ENCODE results near the gene CEP170. TPM values are rescaled to one million over a fixed set of nuclear protein-coding genes. Genes with fewer than 3 reads are reported as not detected.

Gene CEP170
- total and polyA plus RNA-seq, 2 experiments from 2014 or later = 93.1 to 104 TPM

- TF ChIP-seq JUNB (IDR thresholded peaks at IDR 0.05; ENCODE audit: unreplicated experiment) (no peak), STAT1 (IDR thresholded peaks at IDR 0.05; ENCODE audit: unreplicated experiment) (no peak), CREB1 (CRISPR knock-in tag; IDR thresholded peaks at IDR 0.05; ENCODE audit: low read depth) (no peak), ZNF114 (CRISPR knock-in tag; IDR thresholded peaks at IDR 0.05) (no peak), NANOG (IDR thresholded peaks at IDR 0.05; ENCODE audit: borderline replicate concordance) (no peak)
These were observed 46.0 kb upstream of the CEP170 start (continued) for GRCh38 chr1:243301059-243301458.

GRCh38 chr1:243299069-243299468 is 44.0 kb upstream of the CEP170 start:
- peaks cover 8% of the 10 kb centered on the region; the same call in 1 of the 2 replicates for H3K4me1 ChIP-seq (ENCODE audit: insufficient read depth)
- DNase-seq (ENCODE audit: low spot score) (no peak), ATAC-seq (no peak)
- Mint-ChIP-seq H3K27me3 (ENCODE audit: insufficient read depth, low read depth, poor library complexity) (peaks cover 14% of the 10 kb centered on the region), H3K4me1 (peaks cover 9% of the 10 kb centered on the region), H3K9me3 (peaks cover 4% of the 10 kb centered on the region; the same call in 1 of the 3 replicates), H3K27ac (no peak overlapping the region), H3K36me3 (ENCODE audit: low read depth) (0 out of 3 replicates have a peak, but pooled peaks cover 5% of the 10 kb centered on the region), H3K4me3 (no peak overlapping the region)
- H3K36me3 ChIP-seq (ENCODE audit: insufficient read depth) = no peaks in the 10 kb centered on the region
- H3K9me2 ChIP-seq (ENCODE audit: insufficient read depth) = peaks cover 5% of the 10 kb centered on the region; the same call in 1 of the 2 replicates
- TF ChIP-seq REST (IDR thresholded peaks at IDR 0.05; ENCODE audit: unreplicated experiment) (no peak), NANOG (IDR thresholded peaks at IDR 0.05; ENCODE audit: borderline replicate concordance) (no peak), ZNF114 (CRISPR knock-in tag; IDR thresholded peaks at IDR 0.05) (no peak), JUNB (IDR thresholded peaks at IDR 0.05; ENCODE audit: unreplicated experiment) (no peak), STAT1 (IDR thresholded peaks at IDR 0.05; ENCODE audit: unreplicated experiment) (no peak), EZH2phosphoT487 (IDR thresholded peaks at IDR 0.05; ENCODE audit: unreplicated experiment) (no peak), EZH2 (IDR thresholded peaks at IDR 0.05; ENCODE audit: low read depth, unreplicated experiment) (no peak)
- TF ChIP-seq, protein P1, sequence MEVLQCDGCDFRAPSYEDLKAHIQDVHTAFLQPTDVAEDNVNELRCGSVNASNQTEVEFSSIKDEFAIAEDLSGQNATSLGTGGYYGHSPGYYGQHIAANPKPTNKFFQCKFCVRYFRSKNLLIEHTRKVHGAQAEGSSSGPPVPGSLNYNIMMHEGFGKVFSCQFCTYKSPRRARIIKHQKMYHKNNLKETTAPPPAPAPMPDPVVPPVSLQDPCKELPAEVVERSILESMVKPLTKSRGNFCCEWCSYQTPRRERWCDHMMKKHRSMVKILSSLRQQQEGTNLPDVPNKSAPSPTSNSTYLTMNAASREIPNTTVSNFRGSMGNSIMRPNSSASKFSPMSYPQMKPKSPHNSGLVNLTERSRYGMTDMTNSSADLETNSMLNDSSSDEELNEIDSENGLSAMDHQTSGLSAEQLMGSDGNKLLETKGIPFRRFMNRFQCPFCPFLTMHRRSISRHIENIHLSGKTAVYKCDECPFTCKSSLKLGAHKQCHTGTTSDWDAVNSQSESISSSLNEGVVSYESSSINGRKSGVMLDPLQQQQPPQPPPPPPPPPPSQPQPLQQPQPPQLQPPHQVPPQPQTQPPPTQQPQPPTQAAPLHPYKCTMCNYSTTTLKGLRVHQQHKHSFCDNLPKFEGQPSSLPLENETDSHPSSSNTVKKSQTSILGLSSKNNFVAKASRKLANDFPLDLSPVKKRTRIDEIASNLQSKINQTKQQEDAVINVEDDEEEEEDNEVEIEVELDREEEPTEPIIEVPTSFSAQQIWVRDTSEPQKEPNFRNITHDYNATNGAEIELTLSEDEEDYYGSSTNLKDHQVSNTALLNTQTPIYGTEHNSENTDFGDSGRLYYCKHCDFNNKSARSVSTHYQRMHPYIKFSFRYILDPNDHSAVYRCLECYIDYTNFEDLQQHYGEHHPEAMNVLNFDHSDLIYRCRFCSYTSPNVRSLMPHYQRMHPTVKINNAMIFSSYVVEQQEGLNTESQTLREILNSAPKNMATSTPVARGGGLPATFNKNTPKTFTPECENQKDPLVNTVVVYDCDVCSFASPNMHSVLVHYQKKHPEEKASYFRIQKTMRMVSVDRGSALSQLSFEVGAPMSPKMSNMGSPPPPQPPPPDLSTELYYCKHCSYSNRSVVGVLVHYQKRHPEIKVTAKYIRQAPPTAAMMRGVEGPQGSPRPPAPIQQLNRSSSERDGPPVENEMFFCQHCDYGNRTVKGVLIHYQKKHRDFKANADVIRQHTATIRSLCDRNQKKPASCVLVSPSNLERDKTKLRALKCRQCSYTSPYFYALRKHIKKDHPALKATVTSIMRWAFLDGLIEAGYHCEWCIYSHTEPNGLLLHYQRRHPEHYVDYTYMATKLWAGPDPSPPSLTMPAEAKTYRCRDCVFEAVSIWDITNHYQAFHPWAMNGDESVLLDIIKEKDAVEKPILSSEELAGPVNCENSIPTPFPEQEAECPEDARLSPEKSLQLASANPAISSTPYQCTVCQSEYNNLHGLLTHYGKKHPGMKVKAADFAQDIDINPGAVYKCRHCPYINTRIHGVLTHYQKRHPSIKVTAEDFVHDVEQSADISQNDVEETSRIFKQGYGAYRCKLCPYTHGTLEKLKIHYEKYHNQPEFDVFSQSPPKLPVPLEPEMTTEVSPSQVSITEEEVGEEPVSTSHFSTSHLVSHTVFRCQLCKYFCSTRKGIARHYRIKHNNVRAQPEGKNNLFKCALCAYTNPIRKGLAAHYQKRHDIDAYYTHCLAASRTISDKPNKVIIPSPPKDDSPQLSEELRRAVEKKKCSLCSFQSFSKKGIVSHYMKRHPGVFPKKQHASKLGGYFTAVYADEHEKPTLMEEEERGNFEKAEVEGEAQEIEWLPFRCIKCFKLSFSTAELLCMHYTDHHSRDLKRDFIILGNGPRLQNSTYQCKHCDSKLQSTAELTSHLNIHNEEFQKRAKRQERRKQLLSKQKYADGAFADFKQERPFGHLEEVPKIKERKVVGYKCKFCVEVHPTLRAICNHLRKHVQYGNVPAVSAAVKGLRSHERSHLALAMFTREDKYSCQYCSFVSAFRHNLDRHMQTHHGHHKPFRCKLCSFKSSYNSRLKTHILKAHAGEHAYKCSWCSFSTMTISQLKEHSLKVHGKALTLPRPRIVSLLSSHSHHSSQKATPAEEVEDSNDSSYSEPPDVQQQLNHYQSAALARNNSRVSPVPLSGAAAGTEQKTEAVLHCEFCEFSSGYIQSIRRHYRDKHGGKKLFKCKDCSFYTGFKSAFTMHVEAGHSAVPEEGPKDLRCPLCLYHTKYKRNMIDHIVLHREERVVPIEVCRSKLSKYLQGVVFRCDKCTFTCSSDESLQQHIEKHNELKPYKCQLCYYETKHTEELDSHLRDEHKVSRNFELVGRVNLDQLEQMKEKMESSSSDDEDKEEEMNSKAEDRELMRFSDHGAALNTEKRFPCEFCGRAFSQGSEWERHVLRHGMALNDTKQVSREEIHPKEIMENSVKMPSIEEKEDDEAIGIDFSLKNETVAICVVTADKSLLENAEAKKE (CRISPR knock-in tag; IDR thresholded peaks at IDR 0.05) = no peak
- H4K20me1 ChIP-seq (replicated peaks; ENCODE audit: insufficient read depth) = no peaks in the 10 kb centered on the region
- H3K27me3 ChIP-seq (ENCODE audit: insufficient read depth) = no peaks in the 10 kb centered on the region
- no peak overlapping the region for H3K4me3 ChIP-seq
- no peak overlapping the region for H2AFZ ChIP-seq
- no peak overlapping the region for H3K27ac ChIP-seq (ENCODE audit: low read depth)
- no peaks in the 10 kb centered on the region for H3F3A ChIP-seq (replicated peaks; ENCODE audit: low read depth)
- H3K79me2 ChIP-seq (replicated peaks; ENCODE audit: insufficient read depth) = no peaks in the 10 kb centered on the region
- no peak overlapping the region for H3K4me2 ChIP-seq

Data from GM23338 (cell line).